SK-N-SH (cell line): ENCODE results near the gene LINGO4. TPM values are rescaled to one million over a fixed set of nuclear protein-coding genes. Genes with fewer than 3 reads are reported as not detected.

ENCODE experiments used
- CTCF ChIA-PET: fragments of 300-600, 350-600 bp; formaldehyde crosslinking; extraction: SDS; loops from one replicate; lab custom pipeline; 2021; lab: Yijun Ruan, JAX
- POLR2A ChIA-PET: fragments of 350-600 bp; sonication (Branson Sonifier 250); formaldehyde crosslinking; extraction: SDS; loops from one replicate; lab custom pipeline; 2020; ENCODE audit warnings: antibody characterized with exemption, inconsistent platforms; lab: Yijun Ruan, JAX
- DNase-seq: peaks from one replicate; pipeline ENCODE4 v3.0.0; 2012
- H2AFZ ChIP-seq: fragments of 200-600 bp; sonication (generic); 2 replicates; pipeline ENCODE4 v1.8.1; 2016; ENCODE audit warnings: antibody characterized with exemption, mild to moderate bottlenecking, low read depth
- H3F3A ChIP-seq: fragments of 200-600 bp; sonication (generic); replicated peaks from 2 replicates; pipeline ENCODE3; 2016; ENCODE audit warnings: antibody characterized with exemption, mild to moderate bottlenecking; ENCODE audit not compliant: insufficient read depth
- H3K27ac ChIP-seq, 2 experiments: fragments of 200-500 bp in 1 of 2; fragments of 200-600 bp in 1 of 2; sonication (Bioruptor generic) in 1 of 2; sonication (generic), shearing (Covaris generic) in 1 of 2; 2 replicates each; pipeline versions ENCODE4 v1.5.1 to v1.6.1; 2014 to 2016; ENCODE audit warnings: low read depth in 2 of 2, inconsistent platforms in 1 of 2, low read length in 1 of 2, mild to moderate bottlenecking in 1 of 2, mixed read lengths in 1 of 2
- H3K27me3 ChIP-seq: fragments of 200-600 bp; sonication (generic), shearing (Covaris generic); 2 replicates; pipeline ENCODE4 v1.6.1; 2016; ENCODE audit warnings: mixed run types; ENCODE audit not compliant: insufficient read depth
- H3K36me3 ChIP-seq, 2 experiments: fragments of 200-500 bp in 1 of 2; fragments of 200-600 bp in 1 of 2; sonication (Bioruptor generic) in 1 of 2; sonication (generic) in 1 of 2; replicated peaks in 1 of 2; 2 replicates each; pipeline versions ENCODE3 to v1.5.1; 2014 to 2016; ENCODE audit warnings: low read length in 1 of 2, mild to moderate bottlenecking in 1 of 2; ENCODE audit not compliant: insufficient read depth in 2 of 2, control insufficient read depth in 1 of 2
- H3K4me1 ChIP-seq, 2 experiments: fragments of 200-500 bp in 1 of 2; fragments of 200-600 bp in 1 of 2; sonication (Bioruptor generic) in 1 of 2; sonication (generic), shearing (Covaris generic) in 1 of 2; 2 replicates each; pipeline versions ENCODE4 v1.5.1 to v1.6.1; 2014 to 2016; ENCODE audit warnings: low read depth in 1 of 2, low read length in 1 of 2, mixed run types in 1 of 2; ENCODE audit not compliant: insufficient read depth in 2 of 2, control insufficient read depth in 1 of 2
- H3K4me2 ChIP-seq: fragments of 200-600 bp; sonication (generic), shearing (Covaris generic); 2 replicates; pipeline ENCODE4 v1.6.1; 2017; ENCODE audit warnings: mixed run types
- H3K4me3 ChIP-seq, 2 experiments: fragments of 200-500 bp in 1 of 2; fragments of 200-600 bp in 1 of 2; sonication (Bioruptor generic) in 1 of 2; sonication (generic), shearing (Covaris generic) in 1 of 2; 2 replicates each; pipeline versions ENCODE4 v1.5.1 to v1.8.1; 2014 to 2016; ENCODE audit warnings: low read depth in 2 of 2, inconsistent platforms in 1 of 2, low read length in 1 of 2, mild to moderate bottlenecking in 1 of 2, mixed read lengths in 1 of 2, moderate library complexity in 1 of 2
- H3K79me2 ChIP-seq: fragments of 200-600 bp; sonication (generic); 2 replicates; pipeline ENCODE4 v1.8.1; 2017; ENCODE audit warnings: mild to moderate bottlenecking; ENCODE audit not compliant: insufficient read depth
- H3K9ac ChIP-seq: fragments of 200-600 bp; sonication (generic); 2 replicates; pipeline ENCODE4 v1.6.1; 2017; ENCODE audit warnings: mixed run types
- H3K9me2 ChIP-seq: fragments of 200-600 bp; sonication (generic); 2 replicates; pipeline ENCODE4 v1.6.1; 2017; ENCODE audit warnings: mixed run types
- H3K9me3 ChIP-seq: fragments of 200-600 bp; sonication (generic); 2 replicates; pipeline ENCODE4 v1.6.1; 2017; ENCODE audit warnings: mixed run types, mild to moderate bottlenecking, moderate library complexity
- H4K20me1 ChIP-seq: fragments of 200-600 bp; sonication (generic); 2 replicates; pipeline ENCODE4 v1.6.1; 2017; ENCODE audit warnings: mild to moderate bottlenecking, mixed run types; ENCODE audit not compliant: insufficient read depth
- CHD2 ChIP-seq: fragments of 150-350 bp; IDR thresholded peaks from 2 replicates; pipeline ENCODE4 v1.6.1; 2018; ENCODE audit warnings: low read length; ENCODE audit not compliant: partially characterized antibody
- ELF1 ChIP-seq: IDR thresholded peaks from 2 replicates; pipeline ENCODE4 v1.4.0; 2012
- EZH2phosphoT487 ChIP-seq: fragments of 200-600 bp; sonication (generic); IDR thresholded peaks from 2 replicates; pipeline ENCODE4 v1.6.1; 2017; ENCODE audit warnings: low read depth, mixed run types, mild to moderate bottlenecking, antibody characterized with exemption, moderate library complexity, borderline replicate concordance
- GABPA ChIP-seq: IDR thresholded peaks from 2 replicates; pipeline ENCODE4 v1.4.0; 2012; ENCODE audit warnings: low read depth, mild to moderate bottlenecking
- GATA2 ChIP-seq: sonication (generic); formaldehyde crosslinking; IDR thresholded peaks from 2 replicates; pipeline ENCODE4 v1.5.0; 2020; ENCODE audit warnings: mild to moderate bottlenecking, missing genetic modification reagents
- JUND ChIP-seq: IDR thresholded peaks from 2 replicates; pipeline ENCODE4 v1.4.0; 2012
- RAD21 ChIP-seq: IDR thresholded peaks from 2 replicates; pipeline ENCODE4 v1.6.1; 2012; ENCODE audit warnings: mild to moderate bottlenecking, low read length
- RCOR1 ChIP-seq: fragments of 150-350 bp; IDR thresholded peaks from 2 replicates; pipeline ENCODE4 v1.6.1; 2017; ENCODE audit warnings: antibody characterized with exemption, low read length
- REST ChIP-seq: IDR thresholded peaks from 2 replicates; pipeline ENCODE4 v1.6.1; 2012; ENCODE audit warnings: mild to moderate bottlenecking, low read depth, low read length, moderate library complexity
- RFX5 ChIP-seq: IDR thresholded peaks from 2 replicates; pipeline ENCODE4 v1.6.1; 2012; ENCODE audit warnings: mild to moderate bottlenecking, improper control_type of control experiment, low read length
- RXRA ChIP-seq: IDR thresholded peaks from 2 replicates; pipeline ENCODE4 v1.4.0; 2012; ENCODE audit warnings: low read depth, mild to moderate bottlenecking, borderline replicate concordance
- SIN3A ChIP-seq: IDR thresholded peaks from 2 replicates; pipeline ENCODE4 v1.6.1; 2012; ENCODE audit warnings: low read depth, mild to moderate bottlenecking, low read length, moderate library complexity, borderline replicate concordance
- SMC3 ChIP-seq: IDR thresholded peaks from 2 replicates; pipeline ENCODE4 v1.6.1; 2012; ENCODE audit warnings: low read depth, low read length, improper control_type of control experiment
- TAF1 ChIP-seq: IDR thresholded peaks from 2 replicates; pipeline ENCODE4 v1.6.1; 2012; ENCODE audit warnings: low read depth, mild to moderate bottlenecking, low read length, moderate library complexity, borderline replicate concordance
- TCF12 ChIP-seq: IDR thresholded peaks from 2 replicates; pipeline ENCODE4 v1.4.0; 2012
- YY1 ChIP-seq: IDR thresholded peaks from 2 replicates; pipeline ENCODE4 v1.4.0; 2012; ENCODE audit warnings: low read depth, mild to moderate bottlenecking
- ZBTB33 ChIP-seq: IDR thresholded peaks from 2 replicates; pipeline ENCODE4 v1.4.0; 2012; ENCODE audit warnings: low read depth, borderline replicate concordance
- WGBS: methylation state at CpG from one replicate; pipeline ENCODE4 v1.1.6; 2017; ENCODE audit warnings: low lambda C conversion rate; 5-methylcytosine and 5-hydroxymethylcytosine counted together
- polyA plus RNA-seq, 3 experiments: library from polyadenylated mRNA; depleted of rRNA; stranded (reverse); fragments of >200 nt; gene quantifications; 2 replicates each; pipeline ENCODE4 v1.2.3, GENCODE V29; 2012
- TF ChIP-seq, protein P1 (sequence below): IDR thresholded peaks from 2 replicates; pipeline ENCODE4; 2012
- TF ChIP-seq, protein P2 (sequence below): IDR thresholded peaks from 2 replicates; pipeline ENCODE4 v1.4.0; 2012; ENCODE audit warnings: low read depth

LINGO4 gene
- polyA plus RNA-seq, 1 of the 3 experiments (the other 2 are of a cell fraction): not detected

DNA sequence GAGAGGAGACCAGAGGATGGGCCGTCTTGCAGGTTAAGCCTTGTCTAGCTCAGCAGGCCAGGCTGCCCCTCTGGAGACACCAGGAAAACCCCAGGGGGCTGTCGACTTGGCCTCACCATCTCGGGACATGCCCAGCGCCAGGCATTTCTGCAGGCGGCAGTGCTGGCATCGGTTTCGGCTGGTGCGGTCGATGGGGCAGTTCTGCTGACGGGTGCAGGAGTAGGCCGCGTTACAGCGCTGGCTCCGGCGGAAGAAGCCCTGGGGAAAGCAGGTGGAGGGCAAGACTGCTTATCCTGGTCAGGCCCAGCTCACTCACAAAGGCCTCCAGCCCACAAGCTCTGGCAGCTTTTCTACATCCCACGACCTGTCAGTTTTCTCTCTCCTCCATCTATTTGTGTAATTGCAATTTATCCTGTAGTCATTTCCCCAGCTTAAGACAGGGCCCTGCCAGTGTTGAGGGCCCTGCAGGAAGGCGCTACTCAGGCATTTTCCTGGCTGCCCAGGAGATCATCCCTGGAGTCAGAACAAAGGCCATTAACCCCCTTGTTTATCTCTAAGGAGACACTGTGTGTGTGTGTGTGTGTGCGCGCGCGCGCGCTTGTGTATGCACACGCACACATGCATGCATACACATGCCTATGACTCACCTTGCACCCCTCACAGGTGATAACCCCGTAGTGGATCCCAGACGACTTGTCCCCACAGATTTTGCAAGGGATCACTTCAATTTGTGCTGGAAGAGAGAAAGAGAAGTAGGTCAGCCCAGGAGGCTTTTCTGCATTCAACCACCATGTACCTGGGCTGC, 11.5 kb upstream of the LINGO4 start (continued):
- no peak for TF ChIP-seq GABPA
- no peak for TF ChIP-seq SIN3A
- no peak for TF ChIP-seq EZH2phosphoT487
- TF ChIP-seq CHD2: no peak

DNA sequence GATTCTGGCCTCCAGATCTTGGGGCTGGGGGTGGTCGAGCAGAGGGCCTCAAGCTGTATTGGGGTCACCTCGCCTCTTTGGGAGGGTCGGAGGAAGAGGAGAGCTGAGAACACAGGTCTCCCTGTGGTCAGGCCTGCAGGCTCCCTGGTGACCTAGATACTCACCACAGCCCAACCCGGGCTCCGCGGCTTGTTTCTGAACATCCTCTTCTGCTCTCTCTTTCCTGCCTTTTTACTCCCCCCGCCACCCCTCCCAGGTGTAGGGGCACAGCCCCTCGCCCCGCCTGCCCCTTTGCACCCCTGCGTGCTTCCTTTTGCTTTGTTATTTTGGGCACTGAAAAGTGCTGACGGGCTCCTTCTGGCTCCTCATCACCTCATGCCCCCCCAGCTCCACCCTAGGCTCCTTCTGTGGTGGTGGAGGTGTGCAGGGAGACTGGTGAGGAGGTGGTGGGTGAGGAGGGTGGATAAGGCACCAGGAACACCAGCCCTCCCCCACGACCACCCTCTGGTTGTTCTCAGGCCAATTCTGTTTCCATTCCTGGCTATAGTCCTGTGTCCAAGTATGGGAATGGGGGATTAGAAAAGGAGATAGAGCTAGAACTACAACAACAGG, 10.6 kb upstream of the LINGO4 start:
- Histone ChIP-seq H3K4me2 (no peak overlapping the region), H3K36me3 (no peaks in the 10 kb centered on the region), H3K9me2 (no peaks in the 10 kb centered on the region), H4K20me1 (no peaks in the 10 kb centered on the region), H3K79me2 (no peaks in the 10 kb centered on the region), H3K27me3 (peaks cover 18% of the 10 kb centered on the region; the same call in 1 of the 2 replicates), H3K4me3 (no peak overlapping the region), H2AFZ (no peak overlapping the region), H3K27ac (no peak overlapping the region), H3K9ac (no peak overlapping the region), H3F3A (no peaks in the 10 kb centered on the region), H3K9me3 (no peaks in the 10 kb centered on the region), H3K4me1 (peaks cover 0 to 22% of the 10 kb centered on the region in 2 experiments; a peak in 2 of 4 replicates)
- ChIA-PET CTCF (interaction anchor here (1.0 to 2.2 kb wide), 6 partner anchors 16 to 222 kb away, joined by 3 to 9 read pairs (median 4); no protein-coding TSS in a partner anchor), POLR2A (interaction anchor here (1.0 kb wide), 1 partner anchor 53 kb away, joined by 4 read pairs; the partner anchor contains the start of gene MRPL9)
- DNase-seq: no peak
- 45% methylated on average over 11 of the region's 12 CpGs for WGBS
- TF ChIP-seq, protein P1, sequence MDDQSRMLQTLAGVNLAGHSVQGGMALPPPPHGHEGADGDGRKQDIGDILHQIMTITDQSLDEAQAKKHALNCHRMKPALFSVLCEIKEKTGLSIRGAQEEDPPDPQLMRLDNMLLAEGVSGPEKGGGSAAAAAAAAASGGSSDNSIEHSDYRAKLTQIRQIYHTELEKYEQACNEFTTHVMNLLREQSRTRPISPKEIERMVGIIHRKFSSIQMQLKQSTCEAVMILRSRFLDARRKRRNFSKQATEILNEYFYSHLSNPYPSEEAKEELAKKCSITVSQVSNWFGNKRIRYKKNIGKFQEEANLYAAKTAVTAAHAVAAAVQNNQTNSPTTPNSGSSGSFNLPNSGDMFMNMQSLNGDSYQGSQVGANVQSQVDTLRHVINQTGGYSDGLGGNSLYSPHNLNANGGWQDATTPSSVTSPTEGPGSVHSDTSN: no peak
- TF ChIP-seq RFX5 (no peak), ZBTB33 (no peak), SMC3 (no peak), ELF1 (no peak), YY1 (no peak), GATA2 (CRISPR knock-in tag) (no peak), JUND (no peak), RCOR1 (no peak), RAD21 (no peak), TAF1 (no peak), RXRA (no peak), TCF12 (no peak), REST (no peak)
- TF ChIP-seq, protein P2, sequence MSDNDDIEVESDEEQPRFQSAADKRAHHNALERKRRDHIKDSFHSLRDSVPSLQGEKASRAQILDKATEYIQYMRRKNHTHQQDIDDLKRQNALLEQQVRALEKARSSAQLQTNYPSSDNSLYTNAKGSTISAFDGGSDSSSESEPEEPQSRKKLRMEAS: no peak
